CD14-positive monocyte (primary cell): Measurements from ENCODE around the gene NCOR2. TPM values are rescaled to one million over a fixed set of nuclear protein-coding genes. Genes with fewer than 3 reads are reported as not detected.

Source experiments
- DNase-seq, 3 donors: peaks; one replicate each; pipeline ENCODE4 v3.0.0-alpha.2; 2011 to 2022
- H2AFZ ChIP-seq: 2 replicates; pipeline ENCODE4 v1.6.0; 2012; ENCODE audit warnings: mild to moderate bottlenecking, low read depth, low read length, inconsistent platforms; ENCODE audit not compliant: insufficient read depth, poor library complexity, severe bottlenecking
- H3K27ac ChIP-seq, 2 donors: 1 replicate in 1 of 2; 2 replicates in 1 of 2; pipeline ENCODE4 v1.5.1; 2012 to 2013; ENCODE audit warnings: low read length in 2 of 2, control low read depth in 1 of 2, inconsistent platforms in 1 of 2, low read depth in 1 of 2, mild to moderate bottlenecking in 1 of 2
- H3K27me3 ChIP-seq, 2 donors: one replicate each; pipeline versions ENCODE4 v1.6.0 to v1.6.1; 2011 to 2013; ENCODE audit warnings: low read length in 2 of 2; ENCODE audit not compliant: control insufficient read depth in 2 of 2, insufficient read depth in 2 of 2
- H3K36me3 ChIP-seq, 2 donors: replicated peaks in 1 of 2; 1 replicate in 1 of 2; 2 replicates in 1 of 2; pipeline versions ENCODE4 v1.5.1 to v1.6.1; 2012 to 2013; ENCODE audit warnings: low read length in 2 of 2, control low read depth in 1 of 2, inconsistent platforms in 1 of 2, mild to moderate bottlenecking in 1 of 2; ENCODE audit not compliant: insufficient read depth in 2 of 2, control insufficient read depth in 1 of 2
- H3K4me1 ChIP-seq, 2 donors: 1 replicate in 1 of 2; 2 replicates in 1 of 2; pipeline versions ENCODE4 v1.5.1 to v1.6.1; 2012 to 2013; ENCODE audit warnings: low read length in 2 of 2, control low read depth in 1 of 2, inconsistent platforms in 1 of 2, mild to moderate bottlenecking in 1 of 2, moderate library complexity in 1 of 2; ENCODE audit not compliant: insufficient read depth in 2 of 2, control insufficient read depth in 1 of 2
- H3K4me2 ChIP-seq: replicated peaks from 2 replicates; pipeline ENCODE3; 2012; ENCODE audit warnings: low read length, moderate library complexity, mild to moderate bottlenecking; ENCODE audit not compliant: poor library complexity, severe bottlenecking; ENCODE audit errors: extremely low read depth
- H3K4me3 ChIP-seq, 3 experiments: fragments of 200-600 bp in 1 of 3; sonication (generic) in 1 of 3; replicated peaks in 1 of 3; 1 replicate in 2 of 3; 2 replicates in 1 of 3; pipeline ENCODE4 v1.5.1; 2011 to 2013; ENCODE audit warnings: low read length in 3 of 3, mild to moderate bottlenecking in 3 of 3, control low read depth in 2 of 3, low read depth in 2 of 3, inconsistent platforms in 1 of 3, moderate library complexity in 1 of 3
- H3K79me2 ChIP-seq: 2 replicates; pipeline ENCODE4 v1.6.0; 2012; ENCODE audit warnings: mild to moderate bottlenecking, control low read depth, inconsistent platforms, low read length, moderate library complexity; ENCODE audit not compliant: insufficient read depth
- H3K9ac ChIP-seq: 2 replicates; pipeline ENCODE4 v1.6.0; 2017; ENCODE audit warnings: low read length, mild to moderate bottlenecking; ENCODE audit not compliant: insufficient read depth, poor library complexity, severe bottlenecking
- H3K9me3 ChIP-seq, 2 donors: replicated peaks in 1 of 2; 1 replicate in 1 of 2; 2 replicates in 1 of 2; pipeline versions ENCODE4 v1.5.1 to v1.6.1; 2012 to 2013; ENCODE audit warnings: low read length in 2 of 2, control low read depth in 1 of 2; ENCODE audit not compliant: control insufficient read depth in 1 of 2, insufficient read depth in 1 of 2
- H4K20me1 ChIP-seq: 2 replicates; pipeline ENCODE4 v1.6.0; 2012; ENCODE audit warnings: mild to moderate bottlenecking, low read length, control low read depth, moderate library complexity; ENCODE audit not compliant: insufficient read depth
- H3K27ac Mint-ChIP-seq, 7 donors: one replicate each; pipeline ENCODE4 v1.8.0; 2020; ENCODE audit warnings: mild to moderate bottlenecking in 7 of 7, mixed read lengths in 7 of 7, moderate library complexity in 6 of 7, inconsistent platforms in 2 of 7
- H3K27me3 Mint-ChIP-seq, 3 donors: one replicate each; pipeline ENCODE4 v1.8.0; 2021 to 2022; ENCODE audit warnings: low read depth in 3 of 3, mild to moderate bottlenecking in 3 of 3, mixed read lengths in 3 of 3, moderate library complexity in 3 of 3, inconsistent platforms in 1 of 3
- H3K36me3 Mint-ChIP-seq, 2 donors: one replicate each; pipeline ENCODE4 v1.8.0; 2020; ENCODE audit warnings: mixed read lengths in 2 of 2, inconsistent platforms in 1 of 2, mild to moderate bottlenecking in 1 of 2
- H3K4me1 Mint-ChIP-seq: one replicate; pipeline ENCODE4 v1.8.0; 2020; ENCODE audit warnings: mild to moderate bottlenecking, mixed read lengths
- H3K4me3 Mint-ChIP-seq, 2 donors: one replicate each; pipeline ENCODE4 v1.8.0; 2020; ENCODE audit warnings: mild to moderate bottlenecking in 2 of 2, mixed read lengths in 2 of 2, moderate library complexity in 1 of 2
- H3K9me3 Mint-ChIP-seq, 7 donors: one replicate each; pipeline ENCODE4 v1.8.0; 2020 to 2022; ENCODE audit warnings: mixed read lengths in 7 of 7, mild to moderate bottlenecking in 6 of 7, moderate library complexity in 6 of 7, inconsistent platforms in 2 of 7
- WGBS: methylation state at CpG from one replicate; pipeline ENCODE4 v1.1.5; 2013; ENCODE audit warnings: missing lambda C conversion rate; ENCODE audit not compliant: insufficient coverage; 5-methylcytosine and 5-hydroxymethylcytosine counted together
- intact Hi-C, 2 donors: fragments of 100-400 bp; cut with micrococcal nuclease; formaldehyde crosslinking; loops; one replicate each; pipeline versions ENCODE4 v1.15.0 to v1.15.1; 2023
- polyA plus RNA-seq, 3 donors: library from polyadenylated mRNA; depleted of rRNA in 1 of 3; unstranded in 2 of 3; stranded (reverse) in 1 of 3; fragments of 300-500 nt in 2 of 3; fragments of >200 nt in 1 of 3; fragmentation: Illumina TruSeq in 2 of 3; gene quantifications; 1 replicate in 2 of 3; 2 replicates in 1 of 3; pipeline ENCODE4 v1.2.3, GENCODE V29; 2012 to 2021
- TF ChIP-seq, protein P1 (sequence below): fragments of 200-600 bp; IDR thresholded peaks from one replicate; pipeline ENCODE4 v1.8.0; 2022; ENCODE audit warnings: antibody characterized with exemption, mild to moderate bottlenecking

Gene NCOR2
- polyA plus RNA-seq, 3 donors, result 4.7 to 46.8 (median 5.5) TPM

DNA sequence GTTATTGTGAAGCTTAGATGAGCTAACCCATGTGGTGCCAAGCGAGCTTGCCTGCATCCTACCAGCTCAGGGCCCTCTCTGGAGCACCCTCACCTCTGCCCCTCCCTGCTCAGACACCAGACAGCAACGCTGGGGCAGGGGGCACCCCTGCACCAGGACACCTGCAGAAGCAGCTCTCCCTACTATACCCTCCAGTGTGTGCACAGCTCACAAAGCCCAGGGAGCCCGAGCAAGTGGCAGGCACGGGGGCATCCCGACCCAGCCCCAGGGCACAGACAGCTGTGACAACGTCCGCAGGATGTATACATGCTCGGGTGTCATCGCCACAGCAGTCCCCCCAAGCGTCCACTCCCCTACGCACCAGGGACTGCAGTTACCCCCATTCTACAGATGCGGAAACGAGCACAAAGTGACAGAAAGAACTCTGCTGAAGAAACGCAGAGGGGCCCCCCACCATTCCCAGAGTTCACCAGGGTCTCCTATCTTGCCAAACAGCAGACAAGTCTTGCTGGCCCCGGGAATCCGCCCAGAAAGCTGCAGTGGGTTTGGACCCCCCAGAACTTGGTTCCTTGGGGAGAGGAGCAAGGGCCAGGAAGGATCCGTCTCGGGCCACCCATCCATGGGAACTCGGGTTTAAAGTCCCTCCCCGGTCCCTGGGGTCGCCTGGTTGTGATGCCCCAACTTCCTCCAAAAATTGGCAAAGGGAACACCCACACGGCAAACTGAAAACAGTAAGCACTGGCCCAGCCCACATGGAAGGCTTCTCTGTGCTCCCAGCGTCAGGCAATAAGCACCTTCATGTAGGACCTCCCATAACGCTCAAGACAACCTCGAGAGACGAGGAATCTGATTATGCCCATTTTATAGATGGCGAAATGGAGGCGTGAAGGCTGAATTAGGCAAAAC, 12.0 kb downstream of the NCOR2 start:
- Histone ChIP-seq H3K27me3 (no peaks in the 10 kb centered on the region), H3K4me2 (peak overlapping the region; percentile 25), H3K79me2 (peaks cover 100% of the 10 kb centered on the region), H3K4me1 (peaks cover 46 to 66% of the 10 kb centered on the region in 2 donors), H3K9ac (no peak overlapping the region), H2AFZ (no peak overlapping the region), H3K9me3 (no peaks in the 10 kb centered on the region), H4K20me1 (peaks cover 99% of the 10 kb centered on the region), H3K27ac (no peak overlapping the region), H3K4me3 (peak overlapping the region in 1 of 3 experiments; percentile 6), H3K36me3 (peaks cover 3 to 14% of the 10 kb centered on the region in 2 donors)
- Mint-ChIP-seq H3K4me1 (peaks cover 74% of the 10 kb centered on the region), H3K9me3 (peaks cover 0 to 2% (median 0%) of the 10 kb centered on the region in 7 donors), H3K27ac (peak overlapping the region in 1 of 7 donors; percentile 55), H3K4me3 (no peak overlapping the region), H3K27me3 (peaks cover 0 to 2% (median 0%) of the 10 kb centered on the region in 3 donors), H3K36me3 (peaks cover 20 to 32% of the 10 kb centered on the region in 2 donors)
- 55% methylated on average over 19 of the region's 28 CpGs for WGBS
- TF ChIP-seq, protein P1, sequence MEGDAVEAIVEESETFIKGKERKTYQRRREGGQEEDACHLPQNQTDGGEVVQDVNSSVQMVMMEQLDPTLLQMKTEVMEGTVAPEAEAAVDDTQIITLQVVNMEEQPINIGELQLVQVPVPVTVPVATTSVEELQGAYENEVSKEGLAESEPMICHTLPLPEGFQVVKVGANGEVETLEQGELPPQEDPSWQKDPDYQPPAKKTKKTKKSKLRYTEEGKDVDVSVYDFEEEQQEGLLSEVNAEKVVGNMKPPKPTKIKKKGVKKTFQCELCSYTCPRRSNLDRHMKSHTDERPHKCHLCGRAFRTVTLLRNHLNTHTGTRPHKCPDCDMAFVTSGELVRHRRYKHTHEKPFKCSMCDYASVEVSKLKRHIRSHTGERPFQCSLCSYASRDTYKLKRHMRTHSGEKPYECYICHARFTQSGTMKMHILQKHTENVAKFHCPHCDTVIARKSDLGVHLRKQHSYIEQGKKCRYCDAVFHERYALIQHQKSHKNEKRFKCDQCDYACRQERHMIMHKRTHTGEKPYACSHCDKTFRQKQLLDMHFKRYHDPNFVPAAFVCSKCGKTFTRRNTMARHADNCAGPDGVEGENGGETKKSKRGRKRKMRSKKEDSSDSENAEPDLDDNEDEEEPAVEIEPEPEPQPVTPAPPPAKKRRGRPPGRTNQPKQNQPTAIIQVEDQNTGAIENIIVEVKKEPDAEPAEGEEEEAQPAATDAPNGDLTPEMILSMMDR, result no peak
- intact Hi-C loops, result loop anchor here in 1 of 2 donors (10.0 kb wide), 1 partner anchor 51 kb away; no protein-coding TSS in a partner anchor
- no peak for DNase-seq

DNA sequence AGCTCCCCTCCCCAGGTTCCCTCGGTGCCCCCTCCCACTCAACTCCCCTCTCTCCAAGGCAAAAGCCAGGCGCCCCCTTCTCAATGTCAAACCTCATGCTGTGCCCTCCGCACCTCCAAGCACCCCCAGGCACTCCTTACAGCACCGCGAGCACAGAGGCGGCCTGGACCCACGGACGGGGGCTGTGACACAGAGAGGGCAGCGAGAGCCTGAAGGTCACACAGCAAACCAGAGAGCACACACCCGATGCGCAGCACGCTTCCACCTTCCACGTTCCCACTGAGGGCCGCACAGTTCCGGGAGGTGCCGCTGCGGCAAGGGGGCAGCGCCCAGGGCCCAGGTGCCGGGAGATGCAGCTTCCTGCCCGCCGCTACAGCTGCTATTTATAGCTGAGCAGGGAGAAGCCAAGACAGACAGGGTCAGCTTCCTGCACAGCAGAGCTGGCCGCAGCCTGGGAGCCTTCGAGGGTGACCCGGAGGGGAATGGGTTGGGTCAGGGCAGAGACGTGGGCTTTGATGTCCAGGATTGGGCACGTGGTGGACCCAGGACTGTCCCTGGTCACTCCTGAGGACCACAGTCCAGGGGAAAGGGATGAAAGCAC, 12.9 kb downstream of the NCOR2 start:
- Mint-ChIP-seq H3K27ac (peak overlapping the region in 1 of 7 donors; percentile 66), H3K36me3 (peaks cover 20 to 34% of the 10 kb centered on the region in 2 donors), H3K27me3 (peaks cover 0 to 2% (median 0%) of the 10 kb centered on the region in 3 donors), H3K4me3 (peak overlapping the region in 1 of 2 donors; percentile 28), H3K9me3 (peaks cover 0 to 1% (median 0%) of the 10 kb centered on the region in 7 donors), H3K4me1 (peaks cover 81% of the 10 kb centered on the region)
- Histone ChIP-seq H2AFZ (no peak overlapping the region), H3K27me3 (no peaks in the 10 kb centered on the region), H3K9ac (no peak overlapping the region), H3K9me3 (no peaks in the 10 kb centered on the region), H3K79me2 (peaks cover 100% of the 10 kb centered on the region), H3K4me2 (peak overlapping the region; percentile 25), H3K36me3 (peaks cover 3 to 14% of the 10 kb centered on the region in 2 donors), H3K27ac (no peak overlapping the region), H4K20me1 (peaks cover 99% of the 10 kb centered on the region), H3K4me1 (peaks cover 53 to 72% of the 10 kb centered on the region in 2 donors), H3K4me3 (peak overlapping the region in 1 of 3 experiments; percentile 6)
- 25% methylated on average over 26 of the region's 26 CpGs for WGBS
- intact Hi-C loops, result loop anchor here (5.0 to 10.0 kb wide), 3 partner anchors 37 to 213 kb away; no protein-coding TSS in a partner anchor
- TF ChIP-seq, protein P1, result no peak
- no peak for DNase-seq
